ENCODE measurements around the gene PLEK.
"Not testable (repeated sequence)": the region's sequence is repeated elsewhere in the genome, so short reads cannot be mapped to it uniquely, and the experiment has no call there.

Gene PLEK

GRCh38 chr2:68333931-68334330 lies 31.2 kb upstream of the PLEK start:
- Histone ChIP-seq H3K9me3 (ENCODE audit: control insufficient read depth, low read length) (no peaks in the 10 kb centered on the region), H3K4me3 (ENCODE audit: extremely low read depth, insufficient read depth, low read length, poor library complexity, severe bottlenecking) (no peak overlapping the region), H3K4me1 (ENCODE audit: control insufficient read depth, insufficient read depth, low read length, poor library complexity, severe bottlenecking) (no peaks in the 10 kb centered on the region), H3K27ac (ENCODE audit: low read depth, low read length, severe bottlenecking) (no peak overlapping the region), H3K36me3 (ENCODE audit: control insufficient read depth, insufficient read depth, low read length) (no peaks in the 10 kb centered on the region)
- WGBS, 2 experiments (ENCODE audit: insufficient coverage in 2 of 2): no CpG with 5 or more reads among the region's 3 CpGs

DNA sequence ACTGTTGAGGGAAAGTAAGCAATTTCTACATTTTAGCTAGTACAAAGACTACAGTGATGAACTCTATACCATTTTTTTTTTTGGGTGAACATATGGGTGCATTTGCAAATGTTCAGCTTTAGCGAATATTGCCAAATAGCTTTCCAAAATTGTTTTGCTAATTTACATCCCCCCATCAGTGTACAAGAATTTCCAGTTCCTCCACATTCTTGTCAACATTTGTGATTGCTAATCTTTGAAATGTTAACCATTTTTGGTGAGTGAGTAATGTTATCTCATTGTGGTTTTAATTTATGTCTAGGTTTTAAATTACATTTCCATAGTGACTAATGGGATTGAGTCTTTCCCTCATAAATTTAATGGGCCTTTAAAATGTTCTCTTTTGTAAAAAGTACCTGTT lies 28.9 kb upstream of the PLEK start:
- no peaks in the 10 kb centered on the region for H3K36me3 ChIP-seq (ENCODE audit: control insufficient read depth, insufficient read depth, low read length)
- no peaks in the 10 kb centered on the region for H3K9me3 ChIP-seq (ENCODE audit: control insufficient read depth, low read length)
- H3K4me1 ChIP-seq (ENCODE audit: control insufficient read depth, insufficient read depth, low read length, poor library complexity, severe bottlenecking): no peaks in the 10 kb centered on the region
- no CpG with 5 or more reads among the region's 1 CpG for WGBS, 2 experiments (ENCODE audit: insufficient coverage in 2 of 2)
- no peak overlapping the region for H3K4me3 ChIP-seq (ENCODE audit: extremely low read depth, insufficient read depth, low read length, poor library complexity, severe bottlenecking)
- H3K27ac ChIP-seq (ENCODE audit: low read depth, low read length, severe bottlenecking): no peak overlapping the region

GRCh38 chr2:68340226-68341061 lies 24.6 kb upstream of the PLEK start:
- no peak overlapping the region for H3K27ac ChIP-seq (ENCODE audit: low read depth, low read length, severe bottlenecking)
- H3K9me3 ChIP-seq (ENCODE audit: control insufficient read depth, low read length): no peaks in the 10 kb centered on the region
- H3K4me3 ChIP-seq (ENCODE audit: extremely low read depth, insufficient read depth, low read length, poor library complexity, severe bottlenecking): no peak overlapping the region
- 46 to 57% methylated on average over 4 of the region's 5 CpGs for WGBS, 2 experiments (ENCODE audit: insufficient coverage in 2 of 2)
- peaks cover 3% of the 10 kb centered on the region for H3K4me1 ChIP-seq (ENCODE audit: control insufficient read depth, insufficient read depth, low read length, poor library complexity, severe bottlenecking)
- no peaks in the 10 kb centered on the region for H3K36me3 ChIP-seq (ENCODE audit: control insufficient read depth, insufficient read depth, low read length)

- peaks cover 4% of the 10 kb centered on the region for H3K4me1 ChIP-seq (ENCODE audit: control insufficient read depth, insufficient read depth, low read length, poor library complexity, severe bottlenecking)
- no peak overlapping the region for H3K4me3 ChIP-seq (ENCODE audit: extremely low read depth, insufficient read depth, low read length, poor library complexity, severe bottlenecking)
- no peak overlapping the region for H3K27ac ChIP-seq (ENCODE audit: low read depth, low read length, severe bottlenecking)
- WGBS, 2 experiments (ENCODE audit: insufficient coverage in 2 of 2): no CpG with 5 or more reads among the region's 3 CpGs
- no peaks in the 10 kb centered on the region for H3K36me3 ChIP-seq (ENCODE audit: control insufficient read depth, insufficient read depth, low read length)
- no peaks in the 10 kb centered on the region for H3K9me3 ChIP-seq (ENCODE audit: control insufficient read depth, low read length)
Observed at GRCh38 chr2:68341062-68341329, 24.1 kb upstream of the PLEK start.

GRCh38 chr2:68341583-68341982 lies 23.5 kb upstream of the PLEK start:
- 70 to 80% methylated on average over 2 to 3 of the region's 4 CpGs for WGBS, 2 experiments (ENCODE audit: insufficient coverage in 2 of 2)
- Histone ChIP-seq H3K4me1 (ENCODE audit: control insufficient read depth, insufficient read depth, low read length, poor library complexity, severe bottlenecking) (peaks cover 4% of the 10 kb centered on the region), H3K4me3 (ENCODE audit: extremely low read depth, insufficient read depth, low read length, poor library complexity, severe bottlenecking) (no peak overlapping the region), H3K36me3 (ENCODE audit: control insufficient read depth, insufficient read depth, low read length) (no peaks in the 10 kb centered on the region), H3K9me3 (ENCODE audit: control insufficient read depth, low read length) (no peaks in the 10 kb centered on the region), H3K27ac (ENCODE audit: low read depth, low read length, severe bottlenecking) (no peak overlapping the region)

DNA sequence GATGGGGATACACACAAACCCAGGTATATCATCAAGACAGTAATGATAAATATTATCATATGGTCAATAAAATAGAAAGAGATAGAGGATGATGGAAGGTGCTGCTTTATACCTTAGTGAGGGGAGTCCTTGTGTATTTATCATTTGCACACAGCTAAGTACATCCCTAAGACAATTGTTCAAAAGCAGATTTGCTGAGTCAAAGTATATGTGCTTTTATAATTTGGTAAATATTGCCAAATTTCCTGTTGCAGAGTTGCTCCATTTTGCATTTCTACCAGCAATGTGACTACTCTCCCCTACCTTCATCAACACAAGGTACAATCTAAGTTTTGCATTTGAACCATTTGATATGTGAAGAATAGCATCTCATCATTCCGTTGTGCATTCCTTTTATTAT lies 22.6 kb upstream of the PLEK start:
- Histone ChIP-seq H3K27ac (ENCODE audit: low read depth, low read length, severe bottlenecking) (no peak overlapping the region), H3K36me3 (ENCODE audit: control insufficient read depth, insufficient read depth, low read length) (no peaks in the 10 kb centered on the region), H3K4me3 (ENCODE audit: extremely low read depth, insufficient read depth, low read length, poor library complexity, severe bottlenecking) (no peak overlapping the region), H3K9me3 (ENCODE audit: control insufficient read depth, low read length) (no peaks in the 10 kb centered on the region), H3K4me1 (ENCODE audit: control insufficient read depth, insufficient read depth, low read length, poor library complexity, severe bottlenecking) (peaks cover 4% of the 10 kb centered on the region)
- WGBS, 2 experiments (ENCODE audit: insufficient coverage in 2 of 2): 91% methylated on average over 1 of the region's 1 CpG; no CpG with 5 or more reads in 1 of the 2 experiments

DNA sequence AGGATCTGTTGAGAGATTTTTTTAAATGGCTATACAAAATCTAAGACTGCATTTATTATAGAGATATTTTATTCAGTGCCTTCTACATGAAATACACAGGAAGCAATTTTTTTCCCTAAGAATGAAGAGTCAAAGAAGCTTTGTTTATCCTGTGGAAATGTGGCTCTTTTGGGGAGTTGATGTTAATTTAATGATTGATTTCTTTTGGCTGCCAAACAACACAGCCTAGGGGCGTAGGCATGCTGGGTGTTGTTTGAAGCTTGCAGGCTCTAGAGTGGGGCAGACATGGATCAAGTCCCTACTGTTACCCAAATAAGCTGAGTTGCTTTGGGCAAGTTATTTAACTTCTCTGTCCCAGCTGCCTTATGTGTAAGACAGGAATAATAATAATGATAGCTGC lies 21.1 kb upstream of the PLEK start:
- Histone ChIP-seq H3K27ac (ENCODE audit: low read depth, low read length, severe bottlenecking) (no peak overlapping the region), H3K9me3 (ENCODE audit: control insufficient read depth, low read length) (no peaks in the 10 kb centered on the region), H3K4me3 (ENCODE audit: extremely low read depth, insufficient read depth, low read length, poor library complexity, severe bottlenecking) (no peak overlapping the region), H3K36me3 (ENCODE audit: control insufficient read depth, insufficient read depth, low read length) (no peaks in the 10 kb centered on the region), H3K4me1 (ENCODE audit: control insufficient read depth, insufficient read depth, low read length, poor library complexity, severe bottlenecking) (peaks cover 4% of the 10 kb centered on the region)
- whole genome bisulfite sequencing, 2 experiments (ENCODE audit: insufficient coverage in 2 of 2): 100% methylated on average over 1 of the region's 1 CpG; no CpG with 5 or more reads in 1 of the 2 experiments

DNA sequence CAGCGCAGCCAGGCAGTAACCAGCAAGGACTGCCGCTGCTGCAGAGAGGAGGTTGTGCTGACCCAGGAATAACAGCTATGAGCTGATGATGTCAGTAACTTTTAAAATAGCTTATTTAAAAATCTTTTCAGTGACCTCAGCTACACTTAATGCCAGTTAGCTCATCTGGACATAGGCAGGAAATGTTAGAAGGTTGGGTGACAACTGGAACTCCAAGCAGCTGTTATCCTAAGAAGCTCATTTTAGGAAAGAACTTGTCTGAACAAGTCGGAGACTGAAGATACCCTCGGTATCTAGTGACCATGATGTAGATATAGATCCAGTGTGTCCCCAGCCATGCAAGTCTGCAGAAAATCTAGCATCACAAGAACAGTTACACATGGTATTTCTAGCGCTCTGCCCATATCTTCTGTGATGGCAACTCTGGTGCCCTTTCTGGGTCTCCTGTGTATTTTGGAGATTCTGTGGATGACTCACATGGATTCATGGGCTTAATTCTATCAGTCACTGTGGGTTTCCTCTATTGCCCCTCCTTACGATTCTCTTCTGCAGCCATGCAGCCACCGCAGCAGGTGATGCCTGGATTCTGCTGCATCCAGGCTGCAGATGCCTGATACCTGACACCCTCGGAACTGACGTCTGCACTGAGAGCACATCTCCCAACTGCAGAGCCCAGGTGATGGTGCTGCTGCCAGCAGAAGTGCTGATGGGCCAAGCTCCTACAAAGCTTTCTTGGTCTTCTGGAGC lies 19.8 kb upstream of the PLEK start:
- no peaks in the 10 kb centered on the region for H3K9me3 ChIP-seq (ENCODE audit: control insufficient read depth, low read length)
- 73 to 90% methylated on average over 5 to 7 of the region's 9 CpGs for WGBS, 2 experiments (ENCODE audit: insufficient coverage in 2 of 2)
- H3K36me3 ChIP-seq (ENCODE audit: control insufficient read depth, insufficient read depth, low read length): no peaks in the 10 kb centered on the region
- H3K4me1 ChIP-seq (ENCODE audit: control insufficient read depth, insufficient read depth, low read length, poor library complexity, severe bottlenecking): peaks cover 4% of the 10 kb centered on the region
- no peak overlapping the region for H3K4me3 ChIP-seq (ENCODE audit: extremely low read depth, insufficient read depth, low read length, poor library complexity, severe bottlenecking)
- no peak overlapping the region for H3K27ac ChIP-seq (ENCODE audit: low read depth, low read length, severe bottlenecking)

DNA sequence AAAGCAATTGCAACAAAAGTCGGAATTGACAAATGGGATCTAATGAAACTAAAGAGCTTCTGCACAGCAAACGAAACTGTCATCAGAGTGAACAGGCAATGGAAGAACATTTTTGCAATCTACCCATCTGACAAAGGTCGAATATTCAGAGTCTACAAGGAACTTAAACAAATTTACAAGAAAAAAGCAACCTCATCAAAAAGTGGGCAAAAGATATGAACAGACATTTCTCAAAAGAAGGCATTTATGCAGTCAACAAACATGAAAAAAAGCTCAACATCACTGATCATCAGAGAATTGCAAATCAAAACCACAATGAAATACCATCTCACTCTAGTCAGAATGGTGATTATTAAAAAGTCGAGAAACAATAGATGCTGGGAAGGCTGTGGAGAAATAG lies 16.0 kb upstream of the PLEK start:
- not testable (repeated sequence) for H3K4me3 ChIP-seq (ENCODE audit: extremely low read depth, insufficient read depth, low read length, poor library complexity, severe bottlenecking); H3K4me1 ChIP-seq (ENCODE audit: control insufficient read depth, insufficient read depth, low read length, poor library complexity, severe bottlenecking); H3K9me3 ChIP-seq (ENCODE audit: control insufficient read depth, low read length); H3K27ac ChIP-seq (ENCODE audit: low read depth, low read length, severe bottlenecking); H3K36me3 ChIP-seq (ENCODE audit: control insufficient read depth, insufficient read depth, low read length)
- 68 to 82% methylated on average over 2 of the region's 4 CpGs for WGBS, 2 experiments (ENCODE audit: insufficient coverage in 2 of 2)

- 71 to 88% methylated on average over 2 to 4 of the region's 6 CpGs for WGBS, 2 experiments (ENCODE audit: insufficient coverage in 2 of 2)
- Histone ChIP-seq H3K4me3 (ENCODE audit: extremely low read depth, insufficient read depth, low read length, poor library complexity, severe bottlenecking) (no peak overlapping the region), H3K9me3 (ENCODE audit: control insufficient read depth, low read length) (no peaks in the 10 kb centered on the region), H3K27ac (ENCODE audit: low read depth, low read length, severe bottlenecking) (no peak overlapping the region), H3K4me1 (ENCODE audit: control insufficient read depth, insufficient read depth, low read length, poor library complexity, severe bottlenecking) (no peaks in the 10 kb centered on the region), H3K36me3 (ENCODE audit: control insufficient read depth, insufficient read depth, low read length) (no peaks in the 10 kb centered on the region)
Observed at GRCh38 chr2:68351997-68352396, 13.1 kb upstream of the PLEK start.

Measured in mesodermal cell (in vitro differentiated cells).